ENCODE results near the gene CORIN.
A peak's percentile ranks its signal among the peaks of the same experiment; 100 is the strongest.

Gene CORIN

DNA sequence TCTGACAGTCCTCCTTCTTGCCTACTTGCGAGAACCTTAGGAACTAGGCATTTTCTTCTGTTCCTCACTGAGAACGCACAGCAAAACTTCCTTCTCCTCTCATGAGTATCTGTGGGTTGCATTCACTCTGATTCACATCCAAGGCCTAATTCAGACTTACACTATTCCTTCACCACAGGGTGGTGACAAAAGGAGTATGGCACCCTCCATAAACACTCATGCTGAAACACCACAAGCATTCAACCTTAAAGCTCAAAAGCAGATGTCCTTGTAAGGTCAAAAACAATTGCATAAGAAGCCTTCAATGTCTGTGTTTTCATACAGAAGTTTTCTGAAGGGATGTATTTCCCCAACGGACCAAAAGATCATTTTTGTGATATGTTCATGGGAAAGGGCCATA is 147.3 kb downstream of the CORIN start:
- DNase-seq (ENCODE audit: low read depth in 2 of 2), result no peak

- DNase-seq (ENCODE audit: low read depth in 2 of 2), result peak; percentile 41 to 60
These were observed 151.5 kb downstream of the CORIN start for GRCh38 chr4:47686294-47686872.

- no peak for DNase-seq (ENCODE audit: low read depth in 2 of 2)
These were observed 162.1 kb downstream of the CORIN start for GRCh38 chr4:47675806-47676205.

DNA sequence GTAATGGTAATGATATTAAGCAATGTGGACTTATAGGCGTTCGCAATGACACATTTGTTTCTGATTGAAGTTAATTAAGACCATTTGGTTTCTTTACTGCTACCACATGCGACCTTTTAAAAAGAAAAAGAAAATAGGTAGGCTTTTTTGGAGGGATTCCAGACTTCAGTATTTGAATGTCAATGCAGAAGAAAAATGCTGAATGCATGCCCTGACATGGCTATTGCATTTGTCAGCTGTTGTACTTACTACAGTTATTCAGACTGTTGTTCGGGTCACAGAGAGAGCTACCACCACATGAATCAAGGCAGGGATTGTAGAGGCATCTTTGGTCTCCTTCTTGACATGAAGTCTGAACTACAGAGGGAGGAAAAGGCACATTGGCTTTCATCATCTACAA is 163.7 kb downstream of the CORIN start:
- DNase-seq (ENCODE audit: low read depth in 2 of 2), result no peak

DNA sequence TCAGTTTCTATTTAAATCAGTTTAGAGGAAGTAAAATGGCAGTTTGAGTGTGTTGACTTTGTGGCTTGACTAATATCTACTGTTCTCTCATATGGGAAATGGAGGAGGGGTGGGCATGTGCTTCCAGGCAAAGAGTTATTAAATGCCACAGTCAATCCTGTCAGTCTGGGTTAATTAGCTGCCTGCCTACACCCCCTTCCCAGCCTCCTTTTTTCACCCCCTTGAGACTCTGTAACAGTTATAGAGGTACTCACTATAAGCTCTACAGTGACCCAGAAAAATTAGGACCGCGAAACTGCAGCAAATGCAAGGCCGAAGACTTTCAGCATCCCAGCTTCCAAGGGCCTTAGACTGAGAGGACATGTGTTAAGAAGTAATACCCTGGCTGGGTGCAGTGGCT is 165.2 kb downstream of the CORIN start:
- DNase-seq (ENCODE audit: low read depth in 2 of 2), result no peak

GRCh38 chr4:47669946-47670345 is 167.9 kb downstream of the CORIN start:
- DNase-seq (ENCODE audit: low read depth in 2 of 2), result no peak

DNA sequence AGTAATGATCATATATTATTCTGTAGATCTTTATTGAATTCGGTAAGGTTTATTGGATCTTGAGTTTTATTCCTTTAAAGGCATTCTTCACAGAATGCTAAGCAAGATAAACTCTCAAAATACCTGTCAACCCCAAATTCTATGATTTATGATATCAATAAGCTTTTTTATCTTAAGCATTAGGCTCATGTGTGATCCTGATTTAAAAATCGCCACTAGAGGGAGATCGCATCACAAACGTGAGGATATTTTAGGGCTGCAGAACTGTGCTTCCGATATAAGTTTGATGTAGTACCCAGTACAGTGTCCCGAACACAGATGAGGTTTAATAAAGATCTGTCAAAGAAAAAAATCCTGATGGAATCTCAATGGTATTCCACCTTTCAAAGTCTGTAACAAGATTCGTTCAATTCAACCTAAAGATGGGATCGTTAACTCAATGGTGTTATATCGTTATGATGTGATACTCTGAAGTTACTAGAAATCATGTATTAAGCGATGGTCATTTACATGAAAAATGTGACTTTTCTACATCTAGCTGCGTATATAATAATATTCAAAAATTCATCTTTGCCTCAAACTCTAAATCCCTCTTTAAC is 169.0 kb downstream of the CORIN start:
- DNase-seq (ENCODE audit: low read depth in 2 of 2), result peak in 1 of 2 donors; percentile 2

DNA sequence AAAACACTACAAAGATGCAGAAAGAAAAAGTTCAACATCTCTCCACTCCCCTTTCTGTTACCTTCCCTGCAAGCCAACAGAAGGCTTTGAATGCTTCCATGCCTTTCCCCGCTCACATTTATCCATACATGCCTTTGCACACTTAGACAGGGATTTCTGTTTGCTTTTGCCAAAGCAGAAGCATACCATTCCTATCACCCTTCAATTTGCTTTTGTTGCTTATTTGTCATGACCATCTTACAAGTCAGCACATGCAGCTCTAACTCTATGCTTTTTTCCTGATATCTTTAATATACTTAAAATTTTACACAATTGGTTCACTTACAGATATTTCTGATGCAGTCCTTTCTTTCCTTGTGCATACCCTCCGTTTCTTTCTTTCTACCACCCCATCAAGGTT is 169.6 kb downstream of the CORIN start:
- DNase-seq (ENCODE audit: low read depth in 2 of 2), result no peak

- DNase-seq (ENCODE audit: low read depth in 2 of 2), result no peak
These were observed 170.3 kb downstream of the CORIN start for GRCh38 chr4:47667552-47667951.

DNA sequence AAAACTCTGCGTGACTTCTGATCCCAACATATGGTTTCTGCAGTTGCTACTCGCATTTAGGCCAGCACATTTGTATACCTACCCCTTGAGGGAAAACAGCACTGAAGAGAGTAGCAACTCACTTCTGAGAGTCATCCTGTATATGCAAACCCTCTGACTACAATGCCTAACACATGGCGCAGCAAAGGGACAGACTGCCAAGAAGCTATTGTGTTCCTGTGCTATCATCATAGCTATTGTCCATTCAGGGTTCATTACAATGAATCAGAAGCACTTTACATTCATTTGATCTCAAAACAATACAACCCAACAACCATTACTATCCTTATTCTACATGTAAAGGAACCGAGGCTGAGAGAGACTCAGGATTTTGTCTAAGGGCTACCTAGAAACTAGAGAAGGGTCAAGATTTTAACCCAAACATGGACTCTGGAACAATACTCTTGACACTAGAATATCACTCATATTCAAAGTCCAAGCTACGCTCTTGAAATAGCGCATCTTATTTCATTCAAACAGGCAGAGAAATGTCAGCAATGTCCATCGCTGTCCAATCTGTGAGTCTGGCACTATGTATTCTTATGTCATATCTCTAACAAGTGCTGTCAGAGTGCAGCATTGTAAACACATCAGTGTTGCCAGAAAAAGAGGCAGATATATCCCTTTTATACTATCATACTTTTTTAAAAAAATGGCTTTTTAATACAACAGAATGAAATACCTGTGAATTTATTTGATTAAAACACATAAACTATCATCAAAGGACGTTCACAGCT is 173.6 kb downstream of the CORIN start:
- DNase-seq (ENCODE audit: low read depth in 2 of 2), result no peak

GRCh38 chr4:47662975-47663374 is 174.9 kb downstream of the CORIN start:
- DNase-seq (ENCODE audit: low read depth in 2 of 2), result peak in 1 of 2 donors; percentile 46

DNA sequence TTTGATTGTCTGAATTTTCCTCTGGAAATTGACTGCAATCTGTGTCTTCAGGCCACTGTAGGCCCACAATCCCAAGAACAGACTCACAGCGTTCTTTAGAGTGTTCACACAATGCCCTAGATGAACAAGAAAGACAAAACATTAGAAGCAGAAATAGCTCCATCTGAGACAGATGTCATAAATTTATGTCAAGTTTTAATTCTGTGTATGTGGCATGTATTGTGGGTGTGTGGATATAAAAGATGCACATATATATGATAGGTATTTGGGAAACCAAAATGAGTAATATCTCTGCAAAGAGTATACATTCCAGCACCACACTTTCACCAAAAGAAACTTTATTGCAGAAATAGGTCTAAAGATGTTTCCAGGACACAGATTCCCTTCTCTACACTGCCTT is 176.1 kb downstream of the CORIN start:
- no peak for DNase-seq (ENCODE audit: low read depth in 2 of 2)

GRCh38 chr4:47659342-47659741 is 178.5 kb downstream of the CORIN start:
- DNase-seq (ENCODE audit: low read depth in 2 of 2), result no peak

DNA sequence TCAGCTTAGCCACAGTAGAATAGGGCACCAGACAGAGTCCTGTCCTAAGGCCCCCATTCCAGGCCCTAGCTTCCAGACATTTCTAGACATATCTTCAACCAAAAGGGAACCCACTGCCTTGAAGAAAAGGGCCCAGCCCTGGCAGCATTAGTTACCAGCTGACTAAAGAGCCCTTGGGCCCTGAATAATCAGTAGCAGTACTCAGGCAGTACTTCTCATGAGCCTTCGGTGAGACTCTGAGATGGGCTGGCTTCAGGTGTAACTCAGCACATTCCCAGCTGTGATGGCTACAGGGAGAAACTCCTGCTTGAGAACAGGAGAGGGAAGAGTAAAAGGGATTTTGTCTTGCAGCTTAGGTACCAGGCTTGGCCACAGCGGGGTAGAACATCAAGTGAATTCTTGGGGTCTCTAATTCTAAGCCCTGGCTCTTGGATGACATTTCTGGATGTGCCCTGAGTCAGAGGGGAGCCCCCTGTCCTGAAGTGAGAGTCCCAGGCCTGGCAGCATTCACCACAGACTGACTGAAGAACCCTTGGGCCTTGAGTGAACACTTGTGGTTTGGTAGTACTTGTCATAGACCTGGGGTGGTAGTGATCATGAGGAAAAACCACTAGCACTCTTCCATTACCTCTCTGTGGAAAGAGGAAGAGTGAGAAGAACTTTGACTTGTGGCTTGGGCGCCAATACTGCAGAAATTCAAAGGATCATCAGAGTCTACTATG is 182.7 kb downstream of the CORIN start:
- DNase-seq (ENCODE audit: low read depth in 2 of 2), result no peak

GRCh38 chr4:47652092-47652491 is 185.8 kb downstream of the CORIN start:
- no peak for DNase-seq (ENCODE audit: low read depth in 2 of 2)

GRCh38 chr4:47651231-47651630 is 186.6 kb downstream of the CORIN start:
- no peak for DNase-seq (ENCODE audit: low read depth in 2 of 2)

DNA sequence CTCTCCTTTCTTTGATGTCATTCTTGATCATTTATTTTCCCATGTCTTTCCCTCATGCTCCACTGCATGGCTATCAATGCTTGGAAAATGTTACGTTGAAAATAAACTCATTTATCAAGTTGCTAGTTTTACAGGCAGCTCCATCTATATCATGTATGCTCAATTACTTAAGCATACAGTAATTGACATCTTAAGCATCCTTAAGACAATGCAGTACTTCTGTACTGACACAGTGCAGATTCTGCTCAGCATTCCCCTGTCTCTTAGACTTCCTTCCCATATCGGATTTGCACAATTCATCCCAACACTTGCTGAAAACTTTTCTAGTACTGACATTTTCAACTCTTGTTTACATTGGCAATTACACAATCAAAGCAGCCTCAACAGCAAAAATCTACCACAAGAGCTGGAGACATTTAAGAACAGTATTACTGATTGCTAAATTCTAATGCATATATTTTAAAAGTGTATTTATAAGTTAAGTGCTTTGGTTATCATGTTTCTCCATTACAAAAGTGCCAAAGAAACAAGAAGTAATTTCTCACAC is 187.2 kb downstream of the CORIN start:
- DNase-seq (ENCODE audit: low read depth in 2 of 2), result no peak

DNA sequence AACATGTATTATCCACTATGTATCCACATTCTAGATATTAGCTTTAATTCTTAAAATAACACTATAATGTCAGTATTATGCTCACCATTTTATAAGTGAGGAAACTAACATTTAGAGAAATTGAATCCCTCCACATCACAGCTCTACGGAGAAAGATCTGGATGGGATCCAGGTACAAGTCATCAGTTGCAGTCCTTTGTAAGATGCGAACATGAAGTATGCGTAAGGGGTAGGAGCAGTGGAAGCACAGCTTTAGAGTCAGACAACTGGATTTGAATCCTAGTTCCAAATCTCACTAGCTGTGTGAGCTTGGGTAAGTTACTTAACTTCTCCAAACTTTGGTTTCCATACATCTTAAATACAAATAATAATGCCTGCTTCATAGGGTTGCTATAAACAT is 190.3 kb downstream of the CORIN start:
- DNase-seq (ENCODE audit: low read depth in 2 of 2), result no peak

GRCh38 chr4:47647029-47647428 is 190.8 kb downstream of the CORIN start:
- no peak for DNase-seq (ENCODE audit: low read depth in 2 of 2)

GRCh38 chr4:47646372-47646771 is 191.5 kb downstream of the CORIN start:
- no peak for DNase-seq (ENCODE audit: low read depth in 2 of 2)

- DNase-seq (ENCODE audit: low read depth in 2 of 2), result no peak
These were observed 194.0 kb downstream of the CORIN start for GRCh38 chr4:47643845-47644244.
